Rectal smooth muscle tissue (tissue), 1 donor: ENCODE results near the gene TMEM140.

ENCODE experiments used
- H3K27ac ChIP-seq: one replicate; pipeline ENCODE4 v1.7.0; 2013; ENCODE audit warnings: low read depth, low read length, inconsistent platforms
- H3K27me3 ChIP-seq: one replicate; pipeline ENCODE4 v1.7.0; 2013; ENCODE audit warnings: low read length; ENCODE audit not compliant: control insufficient read depth, insufficient read depth
- H3K36me3 ChIP-seq: one replicate; pipeline ENCODE4 v1.7.0; 2013; ENCODE audit warnings: low read length; ENCODE audit not compliant: control insufficient read depth, insufficient read depth
- H3K4me1 ChIP-seq: one replicate; pipeline ENCODE4 v1.7.0; 2013; ENCODE audit warnings: low read length; ENCODE audit not compliant: control insufficient read depth, insufficient read depth
- H3K4me3 ChIP-seq: one replicate; pipeline ENCODE4 v1.7.0; 2013; ENCODE audit warnings: low read length
- H3K9ac ChIP-seq: one replicate; pipeline ENCODE4 v1.7.0; 2013; ENCODE audit warnings: low read length

TMEM140 gene

DNA sequence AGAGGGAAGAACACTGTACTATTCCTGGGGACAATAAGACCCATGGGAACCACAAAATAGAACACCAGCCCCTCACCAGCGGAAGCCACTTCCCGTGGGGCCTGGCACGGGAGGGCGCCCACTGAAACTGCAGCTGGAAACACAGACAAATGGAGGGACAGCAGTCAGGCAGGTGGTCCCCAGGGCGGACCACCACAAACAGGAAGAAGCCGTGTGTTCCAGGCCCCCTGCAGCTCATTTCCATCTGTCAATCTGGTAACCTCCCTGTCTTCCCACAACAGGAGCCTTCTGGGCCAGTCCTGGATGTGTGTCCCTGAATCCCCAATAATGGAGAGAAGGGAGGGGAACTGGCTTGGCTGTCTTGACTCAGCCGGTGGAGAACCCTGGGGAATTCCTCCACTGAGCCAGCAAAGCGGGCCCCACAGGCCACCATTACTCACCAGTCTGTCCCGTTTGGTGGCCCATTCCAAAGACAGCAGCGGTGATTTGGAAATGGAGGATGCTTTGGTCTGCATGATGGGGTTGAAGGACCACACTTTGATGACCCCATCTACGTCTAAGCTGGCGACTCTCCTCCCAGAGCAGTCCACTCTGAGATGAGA is 46.7 kb downstream of the TMEM140 start:
- H3K36me3 ChIP-seq = peaks cover 34% of the 10 kb centered on the region
- no peaks in the 10 kb centered on the region for H3K4me1 ChIP-seq
- H3K9ac ChIP-seq = no peak overlapping the region
- no peaks in the 10 kb centered on the region for H3K27me3 ChIP-seq
- no peak overlapping the region for H3K27ac ChIP-seq
- H3K4me3 ChIP-seq = no peak overlapping the region

DNA sequence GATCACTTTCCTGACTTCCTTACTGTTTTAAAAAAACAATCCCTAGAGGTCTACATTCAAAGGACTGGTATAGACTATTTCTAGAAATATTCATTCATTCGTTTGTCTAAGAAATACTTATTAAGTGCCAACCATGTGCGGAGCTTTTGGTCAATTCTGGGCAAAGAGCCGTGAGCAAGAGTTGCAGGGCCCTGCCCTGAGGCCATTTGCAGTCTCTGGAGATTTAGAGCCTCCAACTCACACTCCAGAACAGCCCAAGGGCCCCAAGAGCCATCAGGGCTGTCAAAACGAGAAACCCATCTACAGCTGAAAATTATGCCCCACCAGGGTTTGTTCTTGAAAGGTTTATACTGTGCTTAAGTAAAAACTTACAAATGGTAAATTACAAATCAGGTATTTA is 47.3 kb downstream of the TMEM140 start:
- H3K27me3 ChIP-seq = no peaks in the 10 kb centered on the region
- H3K9ac ChIP-seq = no peak overlapping the region
- H3K4me1 ChIP-seq = no peaks in the 10 kb centered on the region
- H3K27ac ChIP-seq = no peak overlapping the region
- peaks cover 32% of the 10 kb centered on the region for H3K36me3 ChIP-seq
- H3K4me3 ChIP-seq = no peak overlapping the region

DNA sequence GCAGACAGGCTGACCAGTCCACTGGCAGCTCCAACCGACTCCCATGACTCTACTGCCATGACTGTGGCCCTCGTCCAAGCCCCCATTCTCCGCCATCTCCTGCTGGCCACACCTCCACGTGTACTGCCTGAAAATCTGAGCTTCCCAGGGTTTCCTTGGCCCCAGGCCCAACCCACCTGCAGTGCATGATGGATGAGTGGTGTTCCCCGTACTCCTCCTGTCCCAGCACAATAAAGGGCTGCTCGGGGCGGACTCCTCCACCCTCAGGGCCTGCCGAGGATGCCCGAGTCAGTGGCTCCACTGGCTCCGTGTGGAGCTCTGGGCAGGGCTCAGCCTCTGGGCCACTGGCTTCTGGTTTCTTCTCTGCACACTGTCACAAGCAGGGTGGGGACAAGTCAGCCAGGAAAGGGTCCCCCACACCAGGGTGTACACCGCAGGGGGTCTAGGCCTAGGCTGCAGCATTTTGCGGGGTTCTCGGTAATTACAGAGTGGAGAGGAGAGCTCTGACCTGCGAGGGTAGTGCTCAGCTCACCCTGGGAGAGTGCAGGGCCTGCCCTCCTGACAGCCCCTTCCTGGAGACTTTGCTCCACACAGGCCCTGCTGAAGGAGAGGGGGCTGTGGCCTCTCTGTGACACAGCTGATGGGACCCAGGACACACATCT is 48.2 kb downstream of the TMEM140 start:
- no peaks in the 10 kb centered on the region for H3K4me1 ChIP-seq
- H3K27me3 ChIP-seq = no peaks in the 10 kb centered on the region
- peaks cover 32% of the 10 kb centered on the region for H3K36me3 ChIP-seq
- H3K9ac ChIP-seq = no peak overlapping the region
- no peak overlapping the region for H3K4me3 ChIP-seq
- no peak overlapping the region for H3K27ac ChIP-seq

DNA sequence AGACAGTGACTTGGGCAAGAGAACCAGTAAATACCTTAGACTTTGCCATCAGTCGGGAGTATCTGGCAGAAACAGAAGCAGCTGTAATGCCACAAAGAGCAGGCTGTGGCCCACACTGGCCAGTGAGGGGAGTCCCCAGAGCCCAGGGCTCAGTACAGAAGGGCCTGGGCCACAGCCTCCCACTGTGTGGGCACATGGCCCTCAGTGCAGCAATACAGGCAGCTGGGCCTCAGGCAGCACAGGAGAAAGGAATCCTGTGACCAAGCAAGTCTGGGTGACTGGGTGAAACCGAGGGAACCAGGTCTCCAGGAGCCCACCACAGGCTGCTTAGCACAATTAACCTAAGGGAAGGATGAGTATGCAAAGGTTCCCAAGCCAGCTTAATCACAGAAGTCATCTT is 49.5 kb downstream of the TMEM140 start:
- H3K4me1 ChIP-seq = no peaks in the 10 kb centered on the region
- H3K27me3 ChIP-seq = no peaks in the 10 kb centered on the region
- H3K9ac ChIP-seq = no peak overlapping the region
- H3K27ac ChIP-seq = no peak overlapping the region
- no peak overlapping the region for H3K4me3 ChIP-seq
- peaks cover 30% of the 10 kb centered on the region for H3K36me3 ChIP-seq

DNA sequence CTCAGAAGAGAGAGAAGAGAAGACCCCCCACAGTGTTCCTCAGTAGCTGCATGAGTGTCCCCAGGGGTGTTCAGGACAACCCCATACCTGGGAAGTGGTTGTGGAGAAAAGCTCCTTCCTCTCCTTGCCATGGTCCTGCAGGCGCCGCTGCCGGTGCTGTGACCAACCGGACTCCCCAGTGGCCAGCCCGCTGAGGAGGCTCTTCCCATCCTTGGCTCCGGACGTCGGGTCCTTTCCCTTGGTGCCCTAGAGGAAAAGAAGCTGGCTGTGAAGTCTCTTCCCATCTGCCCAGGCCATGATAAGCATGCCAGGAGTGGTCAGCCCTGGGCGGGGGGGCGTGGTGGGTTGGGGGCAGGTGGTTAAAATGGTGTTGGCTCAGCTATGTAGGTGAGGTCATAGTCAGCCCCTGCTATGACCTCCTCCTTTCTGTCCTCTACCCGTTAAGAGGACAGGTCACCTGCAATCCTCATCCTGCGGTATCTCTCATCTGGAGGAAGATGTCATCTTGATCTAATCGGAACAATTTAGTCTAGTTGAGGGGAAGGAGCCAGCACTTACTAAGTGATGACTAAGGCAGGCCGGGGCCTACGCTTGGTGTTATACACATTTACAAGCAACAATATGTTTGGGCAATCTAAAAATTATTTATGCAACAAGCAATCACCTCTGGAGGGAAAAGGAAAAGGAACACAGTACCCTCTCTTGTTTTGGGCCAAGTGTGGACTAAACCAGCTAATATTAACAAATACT is 50.2 kb downstream of the TMEM140 start:
- no peaks in the 10 kb centered on the region for H3K4me1 ChIP-seq

DNA sequence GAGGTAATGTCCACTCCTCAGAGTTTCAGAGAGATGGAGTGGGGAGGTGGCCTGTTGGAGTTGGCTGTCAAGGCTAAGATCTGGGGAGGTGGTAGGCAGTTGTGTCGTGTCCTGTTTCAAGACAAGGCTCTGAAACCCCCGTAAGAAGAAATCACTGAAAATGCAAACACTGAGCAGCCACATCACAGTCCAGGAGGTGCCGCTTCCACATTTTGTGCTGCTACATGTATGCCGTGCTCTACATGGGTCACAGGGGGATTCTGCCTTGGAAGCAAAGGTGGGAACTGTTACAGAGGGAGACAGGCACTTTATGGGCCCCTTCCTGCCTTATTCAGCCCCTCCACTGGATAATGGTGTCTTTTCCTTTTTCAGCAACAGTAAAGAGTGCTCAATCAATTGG is 51.6 kb downstream of the TMEM140 start:
- Histone ChIP-seq H3K4me1 (no peaks in the 10 kb centered on the region), H3K27me3 (no peaks in the 10 kb centered on the region), H3K27ac (no peak overlapping the region), H3K36me3 (peaks cover 28% of the 10 kb centered on the region), H3K9ac (no peak overlapping the region), H3K4me3 (no peak overlapping the region)

More for the DNA sequence above, 50.2 kb downstream of the TMEM140 start:
- no peak overlapping the region for H3K27ac ChIP-seq
- H3K27me3 ChIP-seq = no peaks in the 10 kb centered on the region
- no peak overlapping the region for H3K4me3 ChIP-seq
- no peak overlapping the region for H3K9ac ChIP-seq
- peaks cover 28% of the 10 kb centered on the region for H3K36me3 ChIP-seq

DNA sequence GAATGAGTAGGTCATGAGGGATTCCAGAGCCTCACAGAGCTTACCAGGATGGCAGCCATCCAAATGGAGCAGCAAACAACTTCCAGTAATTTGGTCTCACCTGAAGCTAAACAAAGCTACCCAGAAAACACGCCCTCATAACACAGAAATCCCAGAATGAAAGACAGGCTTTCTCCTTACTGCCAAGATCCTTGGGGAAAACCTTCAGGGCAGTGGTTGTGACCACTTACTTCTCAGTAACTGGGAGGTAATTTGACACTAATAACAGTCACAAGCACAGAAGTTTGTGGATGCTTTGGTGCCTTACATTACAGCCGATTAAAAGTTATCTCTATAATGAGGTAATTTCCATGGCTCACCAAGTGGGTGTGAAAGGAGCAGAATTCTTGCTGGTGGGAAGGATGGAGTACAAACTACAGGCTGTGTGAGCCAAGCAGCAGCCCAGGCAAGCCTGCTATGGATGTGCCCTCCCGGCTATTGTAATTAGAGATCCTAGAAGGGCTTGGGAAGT is 53.0 kb downstream of the TMEM140 start:
- H3K4me3 ChIP-seq = no peak overlapping the region
- H3K27ac ChIP-seq = no peak overlapping the region
- no peaks in the 10 kb centered on the region for H3K27me3 ChIP-seq
- H3K9ac ChIP-seq = no peak overlapping the region
- H3K36me3 ChIP-seq = peaks cover 26% of the 10 kb centered on the region
- no peaks in the 10 kb centered on the region for H3K4me1 ChIP-seq

DNA sequence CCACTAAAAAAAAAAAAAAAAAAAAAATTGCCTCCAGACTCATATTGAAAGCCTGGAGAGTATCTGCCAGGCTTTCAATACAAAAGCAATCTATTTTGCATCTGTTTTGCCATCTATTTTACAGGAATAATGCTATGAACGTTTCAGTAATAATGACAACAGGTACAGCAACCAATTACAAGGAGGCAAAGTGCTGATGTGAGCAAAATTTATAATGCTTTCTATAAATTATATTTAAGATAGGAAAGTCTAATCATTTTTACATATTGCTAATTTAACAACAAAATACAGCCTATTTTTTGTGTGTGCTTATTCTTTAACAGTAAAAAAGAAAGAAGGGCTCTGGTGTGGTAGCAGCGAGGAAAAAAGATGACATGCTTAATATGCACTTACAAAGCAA is 53.5 kb downstream of the TMEM140 start:
- Histone ChIP-seq H3K27me3 (no peaks in the 10 kb centered on the region), H3K27ac (no peak overlapping the region), H3K4me1 (no peaks in the 10 kb centered on the region), H3K36me3 (peaks cover 23% of the 10 kb centered on the region), H3K4me3 (no peak overlapping the region), H3K9ac (no peak overlapping the region)

DNA sequence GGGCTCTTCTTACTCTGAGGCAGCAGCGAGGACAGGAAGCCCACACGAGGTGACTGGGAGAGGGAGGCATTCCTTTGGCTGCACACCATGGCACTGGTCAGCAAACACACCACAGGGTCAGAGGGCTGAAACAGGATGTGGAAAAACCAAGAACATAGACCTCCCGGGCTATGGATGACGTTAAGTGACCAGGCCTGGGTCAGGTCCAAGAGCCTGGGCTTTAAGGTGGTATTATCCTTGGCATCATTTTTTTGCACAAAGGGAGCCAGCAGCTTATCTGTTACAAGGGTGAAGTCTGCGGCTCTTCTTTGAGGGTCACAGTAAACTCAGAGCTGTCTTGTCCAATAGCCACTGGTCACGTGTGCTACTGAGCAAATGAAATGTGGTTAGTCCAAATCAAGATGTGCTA is 56.5 kb downstream of the TMEM140 start:
- H3K4me3 ChIP-seq = no peak overlapping the region
- no peak overlapping the region for H3K9ac ChIP-seq
- H3K4me1 ChIP-seq = no peaks in the 10 kb centered on the region
- H3K27me3 ChIP-seq = no peaks in the 10 kb centered on the region
- peaks cover 13% of the 10 kb centered on the region for H3K36me3 ChIP-seq
- H3K27ac ChIP-seq = no peak overlapping the region

DNA sequence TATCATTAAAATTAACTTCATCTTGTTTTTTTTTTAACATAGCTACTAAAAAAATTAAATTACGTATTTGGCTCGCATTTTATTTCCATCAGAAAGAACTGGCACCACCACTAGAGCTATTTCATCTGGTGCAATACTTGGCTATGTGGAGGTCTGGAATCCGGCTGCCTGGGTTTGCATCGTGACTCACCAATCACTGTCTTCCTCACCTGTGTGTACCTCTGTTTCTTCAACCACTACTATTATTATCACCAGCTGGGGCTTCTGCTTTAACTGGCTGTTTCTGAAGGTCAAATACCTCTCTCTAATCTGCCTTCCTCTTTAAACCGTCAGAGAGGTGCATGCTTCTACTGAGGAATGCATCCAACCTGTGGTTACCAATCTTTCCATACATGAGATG is 57.0 kb downstream of the TMEM140 start:
- H3K4me3 ChIP-seq = no peak overlapping the region
- no peak overlapping the region for H3K27ac ChIP-seq
- H3K9ac ChIP-seq = no peak overlapping the region
- H3K27me3 ChIP-seq = no peaks in the 10 kb centered on the region
- no peaks in the 10 kb centered on the region for H3K4me1 ChIP-seq
- H3K36me3 ChIP-seq = peaks cover 10% of the 10 kb centered on the region

DNA sequence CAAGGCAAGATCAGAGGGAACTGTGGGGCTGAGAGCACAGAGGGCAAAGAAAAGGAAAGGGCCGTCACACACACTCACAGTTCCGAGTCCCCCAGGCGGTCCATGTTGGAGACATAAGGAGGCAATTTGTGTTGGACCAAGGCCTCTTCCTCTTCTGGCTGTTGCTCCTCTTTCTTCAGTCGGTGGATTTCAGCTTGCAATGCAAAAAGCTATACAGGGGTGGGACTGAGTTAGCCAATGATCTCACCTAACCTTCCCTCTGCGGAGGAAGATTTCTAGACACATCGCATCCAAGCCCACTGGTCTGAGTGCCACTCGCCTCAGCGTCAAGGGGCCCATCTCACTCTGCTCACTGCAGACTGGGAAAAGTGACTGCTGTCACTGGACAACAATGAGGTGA is 58.0 kb downstream of the TMEM140 start:
- Histone ChIP-seq H3K4me3 (no peak overlapping the region), H3K36me3 (peaks cover 10% of the 10 kb centered on the region), H3K27me3 (no peaks in the 10 kb centered on the region), H3K9ac (no peak overlapping the region), H3K27ac (no peak overlapping the region), H3K4me1 (peaks cover 3% of the 10 kb centered on the region)

DNA sequence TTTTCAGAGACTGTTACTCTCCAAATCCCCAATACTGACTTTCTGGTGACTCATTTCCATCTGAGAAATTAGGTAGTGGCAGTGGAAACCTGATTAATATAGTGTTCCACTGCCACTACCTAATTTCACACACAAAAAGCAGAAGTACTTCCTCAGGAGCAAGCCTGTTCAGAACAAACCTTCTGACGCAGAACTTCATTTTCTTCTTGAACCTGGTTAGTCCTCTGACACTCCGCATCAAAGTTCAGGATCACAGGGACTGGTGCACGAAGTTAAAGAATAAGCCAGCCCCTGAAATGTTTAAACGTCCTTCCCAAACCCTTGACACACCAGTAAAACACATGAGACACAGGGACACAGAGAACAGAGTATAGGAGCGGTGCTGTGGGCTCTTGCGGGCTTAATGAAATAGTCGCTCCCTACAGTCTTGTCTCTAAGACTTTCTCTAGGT is 59.1 kb downstream of the TMEM140 start:
- Histone ChIP-seq H3K27ac (no peak overlapping the region), H3K9ac (no peak overlapping the region), H3K27me3 (no peaks in the 10 kb centered on the region), H3K4me3 (no peak overlapping the region), H3K36me3 (peaks cover 10% of the 10 kb centered on the region), H3K4me1 (peaks cover 3% of the 10 kb centered on the region)
